ENCODE results near the gene PPM1N.

PPM1N gene

DNA sequence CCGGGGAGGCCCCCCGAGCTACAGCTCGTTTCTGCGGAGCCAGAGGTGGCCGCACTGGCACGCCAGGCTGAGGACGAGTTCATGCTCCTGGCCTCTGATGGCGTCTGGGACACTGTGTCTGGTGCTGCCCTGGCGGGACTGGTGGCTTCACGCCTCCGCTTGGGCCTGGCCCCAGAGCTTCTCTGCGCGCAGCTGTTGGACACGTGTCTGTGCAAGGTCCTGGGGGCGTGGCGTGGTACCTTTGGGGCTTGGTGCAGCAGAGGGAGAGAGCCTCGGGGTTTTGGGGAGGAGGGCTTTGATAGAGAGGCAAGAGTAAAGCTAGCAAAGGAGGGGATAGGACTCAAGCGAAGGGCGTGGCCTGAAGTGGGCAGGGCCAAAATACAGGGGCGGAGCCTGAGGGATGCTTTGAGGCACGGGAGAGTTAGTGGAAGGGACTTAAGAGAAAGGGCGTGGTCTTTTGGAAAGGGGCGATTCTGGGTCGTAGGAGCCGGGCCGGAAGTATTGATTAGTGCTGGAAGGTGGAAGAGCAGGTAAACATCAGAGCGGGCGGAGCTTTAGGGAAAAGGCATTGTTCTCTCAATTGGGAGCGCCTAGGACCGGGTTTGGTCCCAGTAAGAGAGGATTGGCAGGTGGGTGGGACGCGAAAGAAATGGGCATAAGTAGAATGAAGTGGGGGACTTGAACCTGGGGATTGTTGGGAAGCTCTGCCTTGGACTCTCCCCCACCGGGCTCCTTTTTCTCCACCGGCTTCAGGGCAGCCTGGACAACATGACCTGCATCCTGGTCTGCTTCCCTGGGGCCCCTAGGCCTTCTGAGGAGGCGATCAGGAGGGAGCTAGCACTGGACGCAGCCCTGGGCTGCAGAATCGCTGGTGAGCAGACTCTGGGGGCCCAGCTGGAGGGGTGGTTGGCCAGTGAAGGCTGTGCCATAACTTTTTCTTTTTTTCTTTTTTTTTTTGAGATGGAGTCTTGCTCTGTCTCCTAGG, 1.2 kb downstream of the PPM1N start:
- Histone ChIP-seq H3K27me3 (ENCODE audit: control insufficient read depth in 5 of 5, insufficient read depth in 4 of 5, low read length in 5 of 5) (peaks cover 10 to 27% (median 17%) of the 10 kb centered on the region in 5 donors), H3K27ac (ENCODE audit: low read depth, low read length) (no peak overlapping the region), H3K36me3 (ENCODE audit: control insufficient read depth in 5 of 5, insufficient read depth in 5 of 5, low read length in 5 of 5) (no peaks in the 10 kb centered on the region), H3K9me3 (ENCODE audit: control insufficient read depth in 5 of 5, low read length in 5 of 5) (no peaks in the 10 kb centered on the region), H3K4me1 (ENCODE audit: control insufficient read depth in 5 of 5, insufficient read depth in 5 of 5, low read length in 5 of 5) (peaks cover 0 to 52% (median 35%) of the 10 kb centered on the region in 5 donors), H3K4me3 (ENCODE audit: low read depth in 1 of 5, low read length in 5 of 5) (peak overlapping the region in 3 of 5 donors; percentile 12 to 50 (median 43)), H3K9ac (ENCODE audit: low read length in 5 of 5) (no peak overlapping the region)

DNA sequence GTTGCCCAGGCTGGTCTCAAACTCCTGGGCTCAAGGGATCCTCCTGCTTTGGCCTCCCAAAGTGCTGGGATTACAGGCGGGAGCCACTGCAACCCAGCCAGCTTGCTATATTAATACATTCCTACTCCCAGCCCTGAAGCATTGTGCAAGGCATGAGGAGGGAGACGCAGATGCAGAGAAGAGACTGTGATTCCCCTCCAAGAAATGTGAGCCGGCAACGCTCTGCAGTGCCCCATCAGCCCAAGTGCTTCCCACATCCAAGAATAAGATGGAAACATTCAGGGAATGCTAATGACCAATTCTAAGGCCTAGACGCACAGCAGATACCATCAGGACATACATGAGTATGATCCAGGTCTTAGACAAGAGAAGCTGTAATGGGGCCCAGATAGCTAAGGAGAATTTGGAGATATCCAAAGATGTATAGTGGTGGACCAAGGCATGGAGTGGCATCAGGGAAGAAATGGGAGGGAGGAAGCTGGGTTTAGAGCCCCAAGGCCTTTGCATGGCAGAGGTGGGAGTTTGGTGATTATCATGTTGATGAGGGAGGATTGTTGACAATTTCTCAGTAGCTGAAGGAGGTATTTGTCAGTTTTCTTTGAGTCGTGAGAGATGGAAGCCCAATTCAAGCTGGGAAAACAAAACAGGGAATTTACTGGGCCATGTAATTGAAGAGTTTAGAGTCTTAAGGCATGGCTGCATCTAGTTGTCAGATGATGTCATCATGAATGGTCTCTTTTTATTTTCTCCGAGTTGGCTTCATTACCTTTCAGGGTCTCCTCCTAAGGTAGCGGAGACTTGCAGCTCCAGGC, 2.9 kb downstream of the PPM1N start:
- Histone ChIP-seq H3K27me3 (ENCODE audit: control insufficient read depth in 5 of 5, insufficient read depth in 4 of 5, low read length in 5 of 5) (peaks cover 10 to 19% (median 16%) of the 10 kb centered on the region in 5 donors), H3K4me1 (ENCODE audit: control insufficient read depth in 5 of 5, insufficient read depth in 5 of 5, low read length in 5 of 5) (peaks cover 0 to 50% (median 33%) of the 10 kb centered on the region in 5 donors), H3K9me3 (ENCODE audit: control insufficient read depth in 5 of 5, low read length in 5 of 5) (no peaks in the 10 kb centered on the region), H3K4me3 (ENCODE audit: low read depth in 1 of 5, low read length in 5 of 5) (no peak overlapping the region), H3K27ac (ENCODE audit: low read depth, low read length) (peak overlapping the region; percentile 30), H3K9ac (ENCODE audit: low read length in 5 of 5) (no peak overlapping the region), H3K36me3 (ENCODE audit: control insufficient read depth in 5 of 5, insufficient read depth in 5 of 5, low read length in 5 of 5) (no peaks in the 10 kb centered on the region)

DNA sequence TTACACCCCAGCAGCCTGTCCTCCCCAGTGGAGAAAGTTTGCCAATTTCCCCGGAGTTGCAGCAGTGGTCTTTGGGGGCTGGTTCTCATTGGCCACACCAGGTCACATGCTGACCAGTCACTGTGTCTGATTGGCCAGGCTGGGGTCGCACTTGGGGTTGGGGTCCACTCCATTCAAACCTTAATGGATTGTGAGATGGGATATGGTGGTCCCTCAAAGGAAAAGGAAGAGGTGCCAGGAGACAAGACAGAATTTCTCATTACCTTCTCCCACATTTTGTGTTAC, 3.4 kb downstream of the PPM1N start:
- no peaks in the 10 kb centered on the region for H3K36me3 ChIP-seq (ENCODE audit: control insufficient read depth in 5 of 5, insufficient read depth in 5 of 5, low read length in 5 of 5)
- H3K27ac ChIP-seq (ENCODE audit: low read depth, low read length), result peak overlapping the region; percentile 30
- H3K9ac ChIP-seq (ENCODE audit: low read length in 5 of 5), result no peak overlapping the region
- H3K27me3 ChIP-seq (ENCODE audit: control insufficient read depth in 5 of 5, insufficient read depth in 4 of 5, low read length in 5 of 5), result peaks cover 10 to 18% (median 15%) of the 10 kb centered on the region in 5 donors
- H3K4me1 ChIP-seq (ENCODE audit: control insufficient read depth in 5 of 5, insufficient read depth in 5 of 5, low read length in 5 of 5), result peaks cover 0 to 49% (median 29%) of the 10 kb centered on the region in 5 donors
- H3K9me3 ChIP-seq (ENCODE audit: control insufficient read depth in 5 of 5, low read length in 5 of 5), result no peaks in the 10 kb centered on the region
- peak overlapping the region in 1 of 5 donors; percentile 7 for H3K4me3 ChIP-seq (ENCODE audit: low read depth in 1 of 5, low read length in 5 of 5)

DNA sequence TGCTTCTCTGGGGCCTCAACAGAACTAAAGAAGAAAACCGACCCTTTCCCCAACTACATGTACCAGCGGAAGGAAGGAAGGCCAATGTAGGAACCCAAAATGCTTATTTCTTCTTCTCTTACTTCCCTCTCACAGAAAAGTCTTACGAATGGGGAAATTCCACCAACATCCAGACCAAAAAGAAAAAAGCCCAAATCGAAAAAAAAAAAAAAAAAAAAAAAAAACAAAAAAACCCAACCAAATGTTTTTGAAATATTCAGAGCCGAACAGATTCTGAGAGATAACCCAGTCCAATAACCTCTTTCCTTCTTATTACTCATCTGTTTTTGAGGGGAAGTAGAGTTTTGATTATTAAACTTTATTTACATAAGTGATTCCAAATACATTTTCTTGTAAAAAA, 3.9 kb downstream of the PPM1N start:
- Histone ChIP-seq H3K9me3 (ENCODE audit: control insufficient read depth in 5 of 5, low read length in 5 of 5) (no peaks in the 10 kb centered on the region), H3K9ac (ENCODE audit: low read length in 5 of 5) (no peak overlapping the region), H3K36me3 (ENCODE audit: control insufficient read depth in 5 of 5, insufficient read depth in 5 of 5, low read length in 5 of 5) (no peaks in the 10 kb centered on the region), H3K4me3 (ENCODE audit: low read depth in 1 of 5, low read length in 5 of 5) (peak overlapping the region in 1 of 5 donors; percentile 7), H3K4me1 (ENCODE audit: control insufficient read depth in 5 of 5, insufficient read depth in 5 of 5, low read length in 5 of 5) (peaks cover 0 to 51% (median 30%) of the 10 kb centered on the region in 5 donors), H3K27me3 (ENCODE audit: control insufficient read depth in 5 of 5, insufficient read depth in 4 of 5, low read length in 5 of 5) (peaks cover 10 to 18% (median 15%) of the 10 kb centered on the region in 5 donors), H3K27ac (ENCODE audit: low read depth, low read length) (peak overlapping the region; percentile 30)

DNA sequence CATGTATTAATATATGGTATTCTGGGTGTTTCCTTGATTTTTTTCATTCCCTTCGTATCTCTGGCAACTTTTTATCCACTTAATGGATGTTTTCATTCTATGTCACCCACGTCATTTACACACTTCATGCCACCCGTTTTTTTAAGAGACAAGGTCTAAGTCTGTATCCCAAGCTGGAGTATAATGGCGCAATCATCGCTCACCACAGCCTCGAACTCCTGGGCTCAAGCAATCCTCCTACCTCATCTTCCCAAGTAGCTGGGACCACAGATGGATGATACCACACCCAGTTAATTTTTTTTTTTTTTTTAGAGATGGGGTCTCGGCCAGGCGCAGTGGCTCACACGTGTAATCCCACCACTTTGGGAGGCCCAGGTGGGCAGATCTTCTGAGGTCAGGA, 5.7 kb downstream of the PPM1N start:
- Histone ChIP-seq H3K36me3 (ENCODE audit: control insufficient read depth in 5 of 5, insufficient read depth in 5 of 5, low read length in 5 of 5) (no peaks in the 10 kb centered on the region), H3K9ac (ENCODE audit: low read length in 5 of 5) (no peak overlapping the region), H3K27me3 (ENCODE audit: control insufficient read depth in 5 of 5, insufficient read depth in 4 of 5, low read length in 5 of 5) (peaks cover 5 to 12% (median 7%) of the 10 kb centered on the region in 5 donors), H3K27ac (ENCODE audit: low read depth, low read length) (no peak overlapping the region), H3K4me3 (ENCODE audit: low read depth in 1 of 5, low read length in 5 of 5) (no peak overlapping the region), H3K9me3 (ENCODE audit: control insufficient read depth in 5 of 5, low read length in 5 of 5) (no peaks in the 10 kb centered on the region), H3K4me1 (ENCODE audit: control insufficient read depth in 5 of 5, insufficient read depth in 5 of 5, low read length in 5 of 5) (peaks cover 0 to 49% (median 33%) of the 10 kb centered on the region in 5 donors)

DNA sequence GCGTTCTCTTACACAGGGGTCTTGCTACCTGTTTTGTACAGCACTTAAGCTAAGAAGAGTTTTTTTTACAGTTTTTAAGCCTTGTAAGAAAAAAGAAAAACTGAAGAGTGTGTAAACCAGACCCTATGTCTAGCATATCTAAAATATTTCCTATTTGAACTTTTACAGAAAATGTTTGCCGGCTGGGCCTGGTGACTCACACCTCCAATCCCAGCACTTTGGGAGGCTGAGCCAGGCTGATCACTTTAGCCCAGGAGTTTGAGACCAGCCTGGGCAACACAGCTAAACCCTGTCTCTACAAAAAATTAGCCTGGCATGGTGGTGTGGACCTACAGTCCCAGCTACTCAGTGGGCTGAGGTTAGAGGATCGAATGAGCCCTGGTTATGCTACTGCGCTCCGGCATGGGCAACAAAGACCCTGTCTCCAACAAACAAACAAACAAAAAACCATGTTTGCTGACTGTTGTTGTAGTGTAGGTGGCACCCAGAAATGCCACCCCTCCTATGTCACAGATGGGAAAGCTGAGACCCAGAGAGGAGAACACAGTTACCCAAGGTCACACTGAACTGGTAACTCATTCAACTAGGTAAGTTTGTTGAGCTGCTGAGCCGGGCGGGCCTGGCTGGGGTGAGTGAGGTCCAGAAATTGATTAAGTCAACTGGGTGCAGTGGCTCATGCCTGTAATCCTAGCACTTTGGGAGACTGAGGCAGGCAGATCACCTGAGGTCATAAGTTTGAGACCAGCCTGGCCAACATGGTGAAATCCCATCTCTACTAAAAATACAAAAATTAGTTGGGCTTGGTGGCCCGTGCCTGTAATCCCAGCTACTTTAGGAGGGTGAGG, 7.1 kb downstream of the PPM1N start:
- Histone ChIP-seq H3K27me3 (ENCODE audit: control insufficient read depth in 5 of 5, insufficient read depth in 4 of 5, low read length in 5 of 5) (peaks cover 0 to 6% (median 0%) of the 10 kb centered on the region in 5 donors), H3K27ac (ENCODE audit: low read depth, low read length) (peak overlapping the region; percentile 87), H3K9ac (ENCODE audit: low read length in 5 of 5) (no peak overlapping the region), H3K4me1 (ENCODE audit: control insufficient read depth in 5 of 5, insufficient read depth in 5 of 5, low read length in 5 of 5) (peaks cover 0 to 51% (median 38%) of the 10 kb centered on the region in 5 donors), H3K9me3 (ENCODE audit: control insufficient read depth in 5 of 5, low read length in 5 of 5) (no peaks in the 10 kb centered on the region), H3K4me3 (ENCODE audit: low read depth in 1 of 5, low read length in 5 of 5) (no peak overlapping the region), H3K36me3 (ENCODE audit: control insufficient read depth in 5 of 5, insufficient read depth in 5 of 5, low read length in 5 of 5) (no peaks in the 10 kb centered on the region)

DNA sequence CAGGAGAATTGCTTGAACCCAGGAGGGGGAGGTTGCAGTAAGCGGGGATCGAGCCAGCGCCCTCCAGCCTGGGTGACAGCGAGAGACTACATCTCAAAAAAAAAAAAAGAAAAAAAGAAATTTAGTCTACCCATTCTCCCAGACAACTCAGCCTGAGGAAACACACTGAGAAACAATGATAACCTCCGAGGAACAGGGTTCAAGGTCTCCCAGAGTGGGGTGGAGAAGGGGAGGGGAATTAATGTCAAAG, 7.7 kb downstream of the PPM1N start:
- peak overlapping the region in 4 of 5 donors; percentile 61 to 93 (median 86) for H3K4me3 ChIP-seq (ENCODE audit: low read depth in 1 of 5, low read length in 5 of 5)
- H3K27ac ChIP-seq (ENCODE audit: low read depth, low read length), result peak overlapping the region; percentile 87
- peaks cover 0 to 6% (median 0%) of the 10 kb centered on the region in 5 donors for H3K27me3 ChIP-seq (ENCODE audit: control insufficient read depth in 5 of 5, insufficient read depth in 4 of 5, low read length in 5 of 5)
- peak overlapping the region in 3 of 5 donors; percentile 53 to 88 (median 73) for H3K9ac ChIP-seq (ENCODE audit: low read length in 5 of 5)
- H3K9me3 ChIP-seq (ENCODE audit: control insufficient read depth in 5 of 5, low read length in 5 of 5), result no peaks in the 10 kb centered on the region
- H3K4me1 ChIP-seq (ENCODE audit: control insufficient read depth in 5 of 5, insufficient read depth in 5 of 5, low read length in 5 of 5), result peaks cover 0 to 53% (median 38%) of the 10 kb centered on the region in 5 donors
- H3K36me3 ChIP-seq (ENCODE audit: control insufficient read depth in 5 of 5, insufficient read depth in 5 of 5, low read length in 5 of 5), result no peaks in the 10 kb centered on the region

DNA sequence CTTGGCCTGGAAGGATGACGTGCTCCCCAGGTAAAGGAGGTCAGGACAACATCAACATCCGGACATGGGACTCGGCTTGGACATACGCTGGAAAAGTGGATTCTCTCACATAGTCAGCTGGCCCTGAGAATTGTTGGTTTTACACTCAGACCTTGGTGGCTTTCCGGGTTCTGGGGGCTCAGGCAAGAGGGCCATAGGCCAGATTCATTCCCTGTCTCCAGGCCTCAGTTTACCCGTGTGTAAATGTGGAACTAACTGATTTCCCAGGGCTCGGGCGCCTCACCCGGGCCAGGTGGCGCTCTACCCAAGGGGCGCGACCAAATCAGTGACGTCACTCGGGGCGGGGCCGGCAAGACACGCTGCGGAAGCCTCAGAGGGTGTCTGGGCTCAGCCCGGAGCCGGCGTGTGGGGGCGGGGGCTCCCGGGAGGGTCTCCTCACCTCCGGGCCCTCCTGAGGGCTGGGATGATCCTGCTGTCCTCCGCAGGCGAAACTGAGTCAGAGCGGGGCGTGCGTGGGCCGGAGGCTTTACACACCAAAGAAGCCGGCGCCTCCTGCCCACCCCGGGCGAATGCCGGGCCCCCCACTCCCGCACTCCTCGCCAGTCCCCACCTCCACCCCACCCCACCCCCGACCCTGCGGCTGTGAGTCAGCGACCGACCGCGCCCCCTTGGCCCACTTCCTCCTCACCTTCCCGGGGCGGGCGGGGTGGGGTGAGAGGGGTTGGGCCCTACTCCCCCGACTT, 8.2 kb downstream of the PPM1N start:
- Histone ChIP-seq H3K4me1 (ENCODE audit: control insufficient read depth in 5 of 5, insufficient read depth in 5 of 5, low read length in 5 of 5) (peaks cover 0 to 53% (median 39%) of the 10 kb centered on the region in 5 donors), H3K9me3 (ENCODE audit: control insufficient read depth in 5 of 5, low read length in 5 of 5) (no peaks in the 10 kb centered on the region), H3K36me3 (ENCODE audit: control insufficient read depth in 5 of 5, insufficient read depth in 5 of 5, low read length in 5 of 5) (no peaks in the 10 kb centered on the region), H3K4me3 (ENCODE audit: low read depth in 1 of 5, low read length in 5 of 5) (peak overlapping the region; percentile 80 to 97 (median 93)), H3K27me3 (ENCODE audit: control insufficient read depth in 5 of 5, insufficient read depth in 4 of 5, low read length in 5 of 5) (peaks cover 0 to 4% (median 0%) of the 10 kb centered on the region in 5 donors), H3K9ac (ENCODE audit: low read length in 5 of 5) (peak overlapping the region in 4 of 5 donors; percentile 53 to 92 (median 88)), H3K27ac (ENCODE audit: low read depth, low read length) (peak overlapping the region; percentile 87)

Measured in subcutaneous abdominal adipose tissue (tissue), 5 donors.